Endothelial cell of umbilical vein (primary cell): ENCODE data around the gene PYURF. TPM values are rescaled to one million over a fixed set of nuclear protein-coding genes. Genes with fewer than 3 reads are reported as not detected.

Experiments
- BruUV-seq: library from RNA; stranded (reverse); fragments of 400-500 nt; replicated peaks from 2 replicates; lab custom pipeline; 2021; lab: Mats Ljungman, UMichigan
- CTCF ChIA-PET: fragments of 300-600, 350-600 bp; sonication (Branson Sonifier 250); formaldehyde crosslinking; loops from one replicate; lab custom pipeline; 2021; ENCODE audit warnings: antibody characterized with exemption, inconsistent platforms; lab: Charles Lee
- POLR2A ChIA-PET: fragments of 300-600, 350-600 bp; sonication (Branson Sonifier 250); formaldehyde crosslinking; loops from one replicate; lab custom pipeline; 2021; ENCODE audit warnings: antibody characterized with exemption, inconsistent platforms; lab: Charles Lee
- DNase-seq: peaks from one replicate; pipeline ENCODE4 v3.0.0-alpha.2; 2011; ENCODE audit warnings: low read depth, low spot score
- FAIRE-seq: peaks from 2 replicates; lab custom pipeline; 2011; peaks lifted over from hg19 to GRCh38; lab: Jason Lieb, UNC
- H2AFZ ChIP-seq: 2 replicates; pipeline ENCODE4 v1.6.0; 2012; ENCODE audit warnings: low read depth, low read length, control low read depth, inconsistent platforms
- H3K27ac ChIP-seq: 2 replicates; pipeline ENCODE4 v1.5.1; 2011; ENCODE audit warnings: low read depth, mild to moderate bottlenecking, control low read depth, low read length, moderate library complexity; ENCODE audit not compliant: insufficient read depth
- H3K27me3 ChIP-seq, 2 experiments: 2 replicates each; pipeline versions ENCODE4 v1.6.0 to v1.6.1; 2011; ENCODE audit warnings: low read length in 2 of 2, mixed read lengths in 1 of 2; ENCODE audit not compliant: control insufficient read depth in 2 of 2, insufficient read depth in 2 of 2
- H3K36me3 ChIP-seq, 2 experiments: 2 replicates in 1 of 2; 3 replicates in 1 of 2; pipeline ENCODE4 v1.5.1; 2011; ENCODE audit warnings: low read length in 2 of 2, mild to moderate bottlenecking in 1 of 2, moderate library complexity in 1 of 2; ENCODE audit not compliant: control insufficient read depth in 2 of 2, insufficient read depth in 2 of 2; ENCODE audit errors: extremely low read depth in 1 of 2
- H3K4me1 ChIP-seq: 3 replicates; pipeline ENCODE4 v1.5.1; 2011; ENCODE audit warnings: mild to moderate bottlenecking, low read length; ENCODE audit not compliant: control insufficient read depth, insufficient read depth; ENCODE audit errors: extremely low read depth
- H3K4me2 ChIP-seq: 2 replicates; pipeline ENCODE4 v1.6.1; 2011; ENCODE audit warnings: low read length, control low read depth, mixed read lengths; ENCODE audit not compliant: insufficient read depth
- H3K4me3 ChIP-seq, 3 experiments: fragments of 200-600 bp in 1 of 3; sonication (generic), shearing (Covaris generic) in 1 of 3; replicated peaks in 1 of 3; 2 replicates each; pipeline ENCODE4 v1.5.1; 2011 to 2016; ENCODE audit warnings: control low read depth in 3 of 3, low read length in 3 of 3, mild to moderate bottlenecking in 2 of 3, inconsistent platforms in 1 of 3, low read depth in 1 of 3, moderate library complexity in 1 of 3; ENCODE audit not compliant: insufficient read depth in 1 of 3
- H3K79me2 ChIP-seq: 2 replicates; pipeline ENCODE4 v1.6.0; 2012; ENCODE audit warnings: low read length, inconsistent platforms; ENCODE audit not compliant: control insufficient read depth, insufficient read depth
- H3K9ac ChIP-seq: replicated peaks from 2 replicates; pipeline ENCODE3; 2011; ENCODE audit warnings: low read length, control low read depth; ENCODE audit not compliant: insufficient read depth; ENCODE audit errors: extremely low read depth
- H3K9me1 ChIP-seq: replicated peaks from 3 replicates; pipeline ENCODE4 v1.6.0; 2011; ENCODE audit warnings: mild to moderate bottlenecking, low read length; ENCODE audit not compliant: control insufficient read depth, insufficient read depth; ENCODE audit errors: extremely low read depth
- H3K9me3 ChIP-seq: replicated peaks from 2 replicates; pipeline ENCODE4 v1.5.1; 2012; ENCODE audit warnings: low read length, inconsistent platforms; ENCODE audit not compliant: control insufficient read depth, insufficient read depth
- H4K20me1 ChIP-seq: replicated peaks from 2 replicates; pipeline ENCODE3; 2011; ENCODE audit warnings: mild to moderate bottlenecking, low read length; ENCODE audit not compliant: control insufficient read depth, insufficient read depth; ENCODE audit errors: extremely low read depth
- CTCF ChIP-seq, 2 donors: IDR thresholded peaks; 1 replicate in 1 of 2; 2 replicates in 1 of 2; pipeline ENCODE4 v1.5.1; 2011; ENCODE audit warnings: low read length in 2 of 2, mild to moderate bottlenecking in 2 of 2, moderate library complexity in 2 of 2, control low read depth in 1 of 2, inconsistent platforms in 1 of 2, low read depth in 1 of 2; ENCODE audit not compliant: insufficient read depth in 1 of 2; ENCODE audit errors: extremely low read depth in 1 of 2
- EZH2 ChIP-seq: IDR thresholded peaks from 2 replicates; pipeline ENCODE4 v1.6.1; 2012; ENCODE audit warnings: borderline replicate concordance, low read depth, mild to moderate bottlenecking, moderate library complexity, low read length, inconsistent platforms; ENCODE audit not compliant: severe bottlenecking
- FOS ChIP-seq: IDR thresholded peaks from 2 replicates; pipeline ENCODE4 v1.6.1; 2011; ENCODE audit warnings: mild to moderate bottlenecking, low read length, moderate library complexity, borderline replicate concordance; ENCODE audit not compliant: insufficient read depth
- GATA2 ChIP-seq: IDR thresholded peaks from 2 replicates; pipeline ENCODE4 v1.7.0; 2011; ENCODE audit warnings: low read depth, mild to moderate bottlenecking, moderate library complexity, mixed read lengths, low read length; ENCODE audit not compliant: insufficient read length, insufficient read depth
- JUN ChIP-seq: IDR thresholded peaks from 2 replicates; pipeline ENCODE4 v1.6.1; 2011; ENCODE audit warnings: borderline replicate concordance, low read depth; ENCODE audit not compliant: insufficient read length, insufficient read depth
- MAX ChIP-seq: IDR thresholded peaks from 2 replicates; pipeline ENCODE4 v1.6.1; 2011; ENCODE audit not compliant: insufficient read depth, insufficient read length
- MYC ChIP-seq: IDR thresholded peaks from one replicate; pipeline ENCODE4 v1.6.1; 2011; ENCODE audit warnings: mild to moderate bottlenecking, low read depth, low read length
- POLR2A ChIP-seq: IDR thresholded peaks from 2 replicates; pipeline ENCODE4 v1.6.1; 2012; ENCODE audit warnings: low read depth, mild to moderate bottlenecking, control low read depth, low read length
- POLR2AphosphoS5 ChIP-seq: IDR thresholded peaks from 2 replicates; pipeline ENCODE4 v1.6.1; 2012; ENCODE audit warnings: low read depth, mild to moderate bottlenecking, control low read depth, low read length, moderate library complexity; ENCODE audit not compliant: insufficient read depth
- dilution Hi-C: fragments of 300-500 bp; cut with MboI; formaldehyde crosslinking; loops from one replicate; pipeline ENCODE4 v1.15.0; 2019; ENCODE audit warnings: low sequenced_read_pairs; ENCODE audit not compliant: extremely low pct_ligation_motif_present
- intact Hi-C: fragments of 100-400 bp; cut with micrococcal nuclease; formaldehyde crosslinking; loops from one replicate; pipeline ENCODE4 v1.10.0; 2022
- polyA plus RNA-seq, 4 experiments: library from polyadenylated mRNA; depleted of rRNA in 3 of 4; stranded (reverse) in 3 of 4; unstranded in 1 of 4; fragments of >200 nt; gene quantifications; 2 replicates each; pipeline versions ENCODE4 v1.2.1 to v1.2.3, GENCODE V29; 2011 to 2012; ENCODE audit warnings: missing spikeins in 1 of 4
- total RNA-seq: library from RNA; stranded (reverse); gene quantifications from 2 replicates; pipeline ENCODE4 v1.2.3, GENCODE V29; 2021

Gene PYURF
- total and polyA plus RNA-seq, 2 donors (not counting 3 experiments of a cell fraction or from before 2014, with no cell fraction given), result 59.1 to 79.7 TPM

DNA sequence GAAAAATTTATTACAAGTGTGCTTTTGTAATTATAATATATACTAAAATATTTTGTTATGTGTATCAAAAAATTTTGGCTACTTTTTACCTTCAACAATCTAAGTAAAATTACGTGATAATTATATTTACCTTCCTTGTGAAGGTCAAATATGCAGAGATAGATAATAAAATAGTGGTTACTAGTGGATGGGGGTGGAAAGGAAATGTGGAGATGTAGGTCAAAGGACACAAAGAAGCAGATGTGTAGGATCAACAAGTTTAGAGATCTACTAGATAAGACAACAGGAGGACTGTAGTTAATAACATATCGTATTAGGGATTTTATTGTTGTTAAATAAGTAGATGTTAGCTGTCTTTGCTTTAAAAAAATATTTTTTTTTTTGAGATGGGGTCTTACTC lies 45.3 kb downstream of the PYURF start:
- Histone ChIP-seq H3K27me3 (peaks cover 0 to 4% of the 10 kb centered on the region in 2 experiments), H3K27ac (no peak overlapping the region), H3K4me1 (no peaks in the 10 kb centered on the region), H3K36me3 (no peaks in the 10 kb centered on the region), H3K4me3 (no peak overlapping the region), H3K79me2 (no peaks in the 10 kb centered on the region), H2AFZ (no peak overlapping the region), H4K20me1 (no peaks in the 10 kb centered on the region), H3K9ac (no peak overlapping the region), H3K9me1 (no peaks in the 10 kb centered on the region), H3K4me2 (no peak overlapping the region), H3K9me3 (no peaks in the 10 kb centered on the region)
- no peak for TF ChIP-seq FOS
- no peak for TF ChIP-seq GATA2
- TF ChIP-seq CTCF (IDR thresholded peaks at IDR 0.05; ENCODE audit: extremely low read depth in 1 of 2, insufficient read depth in 1 of 2, low read depth in 1 of 2, low read length in 2 of 2), result no peak
- no peak for TF ChIP-seq POLR2A
- TF ChIP-seq EZH2, result no peak
- TF ChIP-seq POLR2AphosphoS5, result no peak
- no peak for TF ChIP-seq MAX
- TF ChIP-seq MYC, result no peak
- TF ChIP-seq JUN, result no peak
- FAIRE-seq (no peak), DNase-seq (no peak)
- no TSS peak for BruUV-seq
- CTCF ChIA-PET, result interaction anchor here (1.4 kb wide), 1 partner anchor 34 kb away, joined by 3 read pairs; no protein-coding TSS in a partner anchor
- intact Hi-C loops (no loop called here), dilution Hi-C loops (no loop called here)
- POLR2A ChIA-PET, result no interaction called here
